ENCODE results near the gene LARP1.

- TF ChIP-seq ZBTB33 (IDR thresholded peaks at IDR 0.05) (no peak), YY1 (IDR thresholded peaks at IDR 0.05) (no peak)
Observed at GRCh38 chr5:154780128-154780527, 25.0 kb downstream of the LARP1 start.

All from liver (tissue), 1 donor.